ENCODE results near the gene GORAB.

DNA sequence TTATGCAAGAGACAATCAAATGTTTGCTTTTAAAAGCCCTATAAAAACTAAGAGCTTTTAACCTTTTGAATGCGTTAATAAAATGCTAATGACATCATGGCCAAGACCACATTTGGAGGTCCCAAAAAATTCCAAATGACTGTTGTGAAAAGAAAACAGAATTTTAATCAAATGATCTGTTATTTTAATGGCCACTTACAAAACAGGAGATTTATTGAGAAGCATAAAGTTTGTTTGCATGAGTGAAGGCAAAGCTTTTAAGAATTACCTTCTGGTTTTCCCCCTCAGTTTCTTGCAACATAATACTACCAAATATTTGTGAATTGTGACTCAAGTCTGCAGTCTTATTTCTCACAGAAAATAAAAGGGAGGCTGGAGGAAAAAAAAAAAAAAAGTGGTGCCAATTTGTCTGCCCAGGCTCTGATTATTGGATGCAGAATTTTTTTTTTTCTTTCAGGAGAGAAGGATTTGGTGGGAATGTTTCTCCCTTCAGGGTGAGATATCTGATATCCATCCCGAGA lies 60.7 kb downstream of the GORAB start:
- TF ChIP-seq SMC3 (IDR thresholded peaks at IDR 0.05) (no peak), ZSCAN20 (CRISPR knock-in tag; IDR thresholded peaks at IDR 0.05) (no peak), NFE2L2 (conservative IDR thresholded peaks at IDR 0.05; ENCODE audit: low read length) (no peak), REST (IDR thresholded peaks at IDR 0.05) (no peak), KDM1A (IDR thresholded peaks at IDR 0.05; ENCODE audit: low read depth) (no peak), RAD21 (conservative IDR thresholded peaks at IDR 0.05 in 1 of 2, IDR thresholded peaks at IDR 0.05 in 1 of 2) (no peak)
- TF ChIP-seq, protein P1, sequence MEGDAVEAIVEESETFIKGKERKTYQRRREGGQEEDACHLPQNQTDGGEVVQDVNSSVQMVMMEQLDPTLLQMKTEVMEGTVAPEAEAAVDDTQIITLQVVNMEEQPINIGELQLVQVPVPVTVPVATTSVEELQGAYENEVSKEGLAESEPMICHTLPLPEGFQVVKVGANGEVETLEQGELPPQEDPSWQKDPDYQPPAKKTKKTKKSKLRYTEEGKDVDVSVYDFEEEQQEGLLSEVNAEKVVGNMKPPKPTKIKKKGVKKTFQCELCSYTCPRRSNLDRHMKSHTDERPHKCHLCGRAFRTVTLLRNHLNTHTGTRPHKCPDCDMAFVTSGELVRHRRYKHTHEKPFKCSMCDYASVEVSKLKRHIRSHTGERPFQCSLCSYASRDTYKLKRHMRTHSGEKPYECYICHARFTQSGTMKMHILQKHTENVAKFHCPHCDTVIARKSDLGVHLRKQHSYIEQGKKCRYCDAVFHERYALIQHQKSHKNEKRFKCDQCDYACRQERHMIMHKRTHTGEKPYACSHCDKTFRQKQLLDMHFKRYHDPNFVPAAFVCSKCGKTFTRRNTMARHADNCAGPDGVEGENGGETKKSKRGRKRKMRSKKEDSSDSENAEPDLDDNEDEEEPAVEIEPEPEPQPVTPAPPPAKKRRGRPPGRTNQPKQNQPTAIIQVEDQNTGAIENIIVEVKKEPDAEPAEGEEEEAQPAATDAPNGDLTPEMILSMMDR (IDR thresholded peaks at IDR 0.05), result no peak
